K562 (cell line): Measurements from ENCODE around the gene ZDHHC14. TPM values are rescaled to one million over a fixed set of nuclear protein-coding genes. Genes with fewer than 3 reads are reported as not detected.

ENCODE experiments used
- MITF ChIP-seq: IDR thresholded peaks from 2 replicates; pipeline ENCODE4 v1.6.1; 2014; ENCODE audit warnings: antibody characterized with exemption
- MTA3 ChIP-seq: fragments of 450-650 bp; formaldehyde crosslinking; IDR thresholded peaks from 2 replicates; pipeline ENCODE4 v1.6.1; 2017; ENCODE audit warnings: mild to moderate bottlenecking, borderline replicate concordance
- PHF8 ChIP-seq: fragments of 200-600 bp; sonication (generic); IDR thresholded peaks from 2 replicates; pipeline ENCODE4 v1.6.1; 2012; ENCODE audit warnings: mixed run types, mild to moderate bottlenecking, inconsistent platforms, low read length, moderate library complexity, borderline replicate concordance
- PKNOX1 ChIP-seq: fragments of 450-650 bp; IDR thresholded peaks from 2 replicates; pipeline ENCODE4 v1.6.1; 2016
- SPI1 ChIP-seq: IDR thresholded peaks from 2 replicates; pipeline ENCODE4 v1.6.1; 2011; ENCODE audit warnings: low read depth, low read length, control low read depth, borderline replicate concordance
- STAG1 ChIP-seq: sonication (generic); formaldehyde crosslinking; IDR thresholded peaks from 2 replicates; pipeline ENCODE4 v1.5.0; 2020; ENCODE audit warnings: missing genetic modification reagents, borderline replicate concordance
- TFAP4 ChIP-seq: sonication (generic); formaldehyde crosslinking; IDR thresholded peaks from 2 replicates; pipeline ENCODE4 v1.8.0; 2022; ENCODE audit warnings: missing genetic modification reagents, mild to moderate bottlenecking, moderate library complexity, borderline replicate concordance
- ZMIZ1 ChIP-seq, 2 experiments: fragments of 150-350 bp in 1 of 2; IDR thresholded peaks; 2 replicates each; pipeline ENCODE4 v1.6.1; 2012 to 2016; ENCODE audit warnings: low read depth in 2 of 2, low read length in 2 of 2, mild to moderate bottlenecking in 1 of 2, moderate library complexity in 1 of 2
- ZNF407 ChIP-seq: fragments of 450-650 bp; IDR thresholded peaks from 2 replicates; pipeline ENCODE4 v1.6.1; 2016; ENCODE audit warnings: low read depth
- polyA plus RNA-seq, 8 experiments: library from polyadenylated mRNA; depleted of rRNA in 4 of 8; stranded (reverse) in 5 of 8; unstranded in 3 of 8; fragments of >200 nt; fragmentation: Nextera tagmentation in 2 of 8; fragmentation: Illumina TruSeq in 1 of 8; extraction: Ambion mirVana in 2 of 8; extraction: Trizol in 1 of 8; gene quantifications; 2 replicates each; pipeline versions ENCODE4 v1.2.1 to v1.2.3, GENCODE V29; 2011 to 2014; ENCODE audit warnings: inconsistent platforms in 1 of 8, missing spikeins in 1 of 8
- total RNA-seq, 7 experiments: library from RNA; depleted of rRNA in 6 of 7; stranded (reverse); fragments of >200 nt in 6 of 7; fragmentation: Illumina TruSeq in 2 of 7; extraction: Trizol in 2 of 7; gene quantifications; 2 replicates each; pipeline versions ENCODE4 v1.2.1 to v1.2.3, GENCODE V29; 2011 to 2021; ENCODE audit warnings: low replicate concordance in 1 of 7

ZDHHC14 gene
- total and polyA plus RNA-seq, 9 of the 15 experiments (the other 6 are each of a cell fraction or from before 2014, with no cell fraction given): 0.92 to 23.1 (median 13.8) TPM

- TF ChIP-seq ZMIZ1 (IDR thresholded peaks at IDR 0.05; ENCODE audit: low read depth in 2 of 2, low read length in 2 of 2) (peak in 1 of 2 experiments; percentile 77; a peak in 2 of 4 replicates), SPI1 (peak; percentile 75), MITF (0 out of 2 replicates have a peak, but pooled peaks have one; percentile 9), MTA3 (peak; percentile 65), TFAP4 (CRISPR knock-in tag) (peak; percentile 75), ZNF407 (no peak), STAG1 (no peak), PHF8 (no peak), PKNOX1 (peak; percentile 69; the same call in 1 of the 2 replicates)
Observed at GRCh38 chr6:157461000-157461915, 80.3 kb downstream of the ZDHHC14 start (continued).
